HG02588 (cell line): ENCODE results near the gene CHFR.
"Not testable (repeated sequence)": the region's sequence is repeated elsewhere in the genome, so short reads cannot be mapped to it uniquely, and the experiment has no call there.

Experiments used
- ATAC-seq: cut with Tn5 transposase; IDR thresholded peaks from one replicate; pipeline ENCODE4 v1.9.1; 2021; ENCODE audit warnings: mild to moderate bottlenecking, moderate library complexity; ENCODE audit not compliant: unreplicated experiment

Gene CHFR

DNA sequence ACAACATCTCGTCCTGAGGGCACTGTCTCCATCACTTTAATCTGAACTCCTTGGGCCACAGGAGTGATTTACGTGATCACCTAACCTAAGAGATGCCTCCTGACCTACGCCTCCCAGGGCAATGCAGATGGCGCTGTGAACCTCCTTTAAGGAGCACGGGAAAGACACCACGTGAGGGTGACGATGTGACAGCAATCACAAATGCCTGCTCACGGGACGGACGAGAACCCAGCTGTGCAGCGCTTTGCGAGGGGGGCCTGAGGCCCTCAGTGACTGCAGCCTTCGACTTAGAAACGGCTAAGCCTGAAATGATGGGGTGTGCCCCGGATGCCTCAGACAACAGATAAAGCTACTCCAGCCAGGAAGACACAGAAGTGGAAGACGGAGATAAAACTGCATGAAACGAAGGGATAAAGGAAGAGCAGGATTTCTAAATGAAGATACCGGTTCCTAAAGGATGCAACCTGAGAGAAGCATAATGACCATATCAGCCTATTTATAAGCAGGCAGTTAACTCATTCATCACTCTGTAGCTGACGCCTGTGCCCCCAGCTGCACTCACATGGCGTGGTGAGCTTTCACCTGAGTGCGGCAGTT lies 44.9 kb downstream of the CHFR start:
- ATAC-seq = no peak

GRCh38 chr12:132841151-132841550 lies 46.3 kb downstream of the CHFR start:
- ATAC-seq = no peak

GRCh38 chr12:132840536-132840935 lies 46.9 kb downstream of the CHFR start:
- ATAC-seq = no peak

- no peak for ATAC-seq
Measured at GRCh38 chr12:132839558-132840235, 47.7 kb downstream of the CHFR start.

- no peak for ATAC-seq
Measured at GRCh38 chr12:132838410-132839080, 48.9 kb downstream of the CHFR start.

- ATAC-seq = no peak
Measured at GRCh38 chr12:132837693-132838409, 49.6 kb downstream of the CHFR start.

GRCh38 chr12:132836795-132837331 lies 50.5 kb downstream of the CHFR start:
- ATAC-seq = no peak

GRCh38 chr12:132836230-132836629 lies 51.2 kb downstream of the CHFR start:
- ATAC-seq = not testable (repeated sequence)

GRCh38 chr12:132835076-132836025 lies 52.1 kb downstream of the CHFR start:
- no peak for ATAC-seq

DNA sequence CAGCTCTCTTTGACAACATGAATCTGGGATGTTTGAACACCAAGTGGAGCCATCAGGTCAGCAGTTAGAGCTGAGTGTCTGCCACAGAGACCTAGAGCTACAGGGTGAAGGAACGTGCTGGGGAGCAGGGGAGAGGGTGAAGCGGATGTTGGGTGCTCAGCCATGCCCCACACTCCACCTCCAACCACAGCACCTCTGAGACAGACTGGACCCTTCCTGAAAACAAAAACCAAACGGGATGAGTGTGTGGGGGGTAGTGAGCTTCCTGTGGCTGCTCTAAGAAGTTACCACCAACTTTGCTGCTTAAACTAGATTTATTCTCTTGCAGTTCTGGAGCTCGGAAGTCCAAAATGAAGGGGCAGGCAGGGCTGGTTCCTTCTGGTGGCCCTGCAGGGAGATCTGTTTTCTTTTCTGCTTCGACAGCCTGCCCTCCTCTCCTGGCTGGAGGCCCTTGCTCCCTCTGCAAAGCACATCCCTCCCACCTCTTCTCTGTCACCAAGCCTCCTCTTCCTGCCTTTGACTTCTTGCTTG lies 53.2 kb downstream of the CHFR start:
- no peak for ATAC-seq

GRCh38 chr12:132833341-132833740 lies 54.1 kb downstream of the CHFR start:
- no peak for ATAC-seq

GRCh38 chr12:132831771-132832170 lies 55.6 kb downstream of the CHFR start:
- ATAC-seq = no peak

- ATAC-seq = peak; percentile 83
Measured at GRCh38 chr12:132828706-132829534, 58.5 kb downstream of the CHFR start, which contains the start of gene GOLGA3. GOLGA3 (minus strand) TSS chr12:132828869; CDS start chr12:132822128, 6,741 bp downstream.

- peak; percentile 31 for ATAC-seq
Measured at GRCh38 chr12:132827763-132828703, 59.4 kb downstream of the CHFR start.

- no peak for ATAC-seq
Measured at GRCh38 chr12:132825861-132826260, 61.5 kb downstream of the CHFR start.

GRCh38 chr12:132825089-132825488 lies 62.3 kb downstream of the CHFR start:
- ATAC-seq = no peak

- ATAC-seq = no peak
Measured at GRCh38 chr12:132824053-132824452, 63.4 kb downstream of the CHFR start.

GRCh38 chr12:132818562-132818961 lies 68.8 kb downstream of the CHFR start:
- no peak for ATAC-seq
